ENCODE results near the gene NEMF.

- no peak for TF ChIP-seq CTCF (IDR thresholded peaks at IDR 0.05)
- TF ChIP-seq POLR2A (IDR thresholded peaks at IDR 0.05) = no peak
Observed at GRCh38 chr14:49778421-49778820, 74.2 kb downstream of the NEMF start.
